Endodermal cell (in vitro differentiated cells): Measurements from ENCODE around the gene WDTC1. TPM values are rescaled to one million over a fixed set of nuclear protein-coding genes. Genes with fewer than 3 reads are reported as not detected.
"Not testable (repeated sequence)": the region's sequence is repeated elsewhere in the genome, so short reads cannot be mapped to it uniquely, and the experiment has no call there.

Experiments
- DNase-seq: peaks from one replicate; pipeline ENCODE4 v3.0.0-alpha.2; 2017
- H3K27ac ChIP-seq: 2 replicates; pipeline ENCODE4 v1.5.1; 2013; ENCODE audit warnings: mild to moderate bottlenecking, low read depth, low read length, moderate library complexity
- H3K27me3 ChIP-seq: 2 replicates; pipeline ENCODE4 v1.6.1; 2013; ENCODE audit warnings: mild to moderate bottlenecking, low read length, moderate library complexity; ENCODE audit not compliant: insufficient read depth, control insufficient read depth, poor library complexity, severe bottlenecking
- H3K36me3 ChIP-seq: 2 replicates; pipeline ENCODE4 v1.7.0; 2013; ENCODE audit warnings: mild to moderate bottlenecking, low read length, moderate library complexity; ENCODE audit not compliant: control insufficient read depth, insufficient read depth
- H3K4me1 ChIP-seq: one replicate; pipeline ENCODE4 v1.7.0; 2013; ENCODE audit warnings: low read length; ENCODE audit not compliant: control insufficient read depth, insufficient read depth
- H3K4me3 ChIP-seq: 2 replicates; pipeline ENCODE4 v1.5.1; 2013; ENCODE audit warnings: mild to moderate bottlenecking, low read length, moderate library complexity
- H3K9ac ChIP-seq: 2 replicates; pipeline ENCODE4 v1.6.1; 2013; ENCODE audit warnings: mild to moderate bottlenecking, low read length, moderate library complexity; ENCODE audit not compliant: poor library complexity, severe bottlenecking; ENCODE audit errors: extremely low read depth
- H3K9me3 ChIP-seq: 2 replicates; pipeline ENCODE4 v1.6.1; 2013; ENCODE audit warnings: mild to moderate bottlenecking, low read length, moderate library complexity; ENCODE audit not compliant: control insufficient read depth
- H3K27ac Mint-ChIP-seq: 2 replicates; pipeline ENCODE4 v1.8.0; 2020; ENCODE audit warnings: mixed read lengths
- H3K27me3 Mint-ChIP-seq: 2 replicates; pipeline ENCODE4 v1.8.0; 2021; ENCODE audit warnings: mild to moderate bottlenecking, mixed read lengths; ENCODE audit not compliant: insufficient read depth
- H3K36me3 Mint-ChIP-seq: 2 replicates; pipeline ENCODE4 v1.8.0; 2020; ENCODE audit warnings: low read depth, mixed read lengths
- H3K4me1 Mint-ChIP-seq: 2 replicates; pipeline ENCODE4 v1.8.0; 2020; ENCODE audit warnings: mixed read lengths
- H3K4me3 Mint-ChIP-seq: 2 replicates; pipeline ENCODE4 v1.8.0; 2020; ENCODE audit warnings: mild to moderate bottlenecking, moderate library complexity, mixed read lengths
- H3K9me3 Mint-ChIP-seq: 2 replicates; pipeline ENCODE4 v1.8.0; 2020; ENCODE audit warnings: mild to moderate bottlenecking, mixed read lengths
- CTCF ChIP-seq: fragments of 200-600 bp; sonication (generic); conservative IDR thresholded peaks from 2 replicates; pipeline ENCODE4 v1.5.0; 2021; ENCODE audit warnings: antibody characterized with exemption, mild to moderate bottlenecking
- WGBS, 2 experiments: methylation state at CpG; one replicate each; pipeline versions ENCODE4 v1.1.5 to v1.1.7; 2013; ENCODE audit warnings: missing lambda C conversion rate in 2 of 2, mixed read lengths in 1 of 2; ENCODE audit not compliant: insufficient coverage in 1 of 2, insufficient read length in 1 of 2; 5-methylcytosine and 5-hydroxymethylcytosine counted together
- total RNA-seq, 2 donors: library from RNA; stranded (reverse); fragmentation: NEBNext Ultra II Directional in 1 of 2; extraction: Animal tissue kit (Norgen Biotek cat#: 25700) in 1 of 2; gene quantifications; 2 replicates in 1 of 2; 3 replicates in 1 of 2; pipeline ENCODE4 v1.2.1, GENCODE V29; 2021

Gene WDTC1
- total RNA-seq, 2 donors from 2014 or later = 34.7 to 41.9 TPM

- Histone ChIP-seq H3K27me3 (no peaks in the 10 kb centered on the region), H3K36me3 (no peaks in the 10 kb centered on the region), H3K9ac (no peak overlapping the region), H3K4me1 (no peaks in the 10 kb centered on the region), H3K4me3 (no peak overlapping the region), H3K9me3 (no peaks in the 10 kb centered on the region), H3K27ac (no peak overlapping the region)
- H3K27me3 Mint-ChIP-seq = peaks cover 2% of the 10 kb centered on the region
- no peaks in the 10 kb centered on the region for H3K9me3 Mint-ChIP-seq
- H3K4me3 Mint-ChIP-seq = no peak overlapping the region
- no peak for DNase-seq
- 91 to 98% methylated on average over 4 of the region's 4 CpGs for WGBS, 2 experiments
- H3K4me1 Mint-ChIP-seq = peaks cover 13% of the 10 kb centered on the region
- no peak overlapping the region for H3K27ac Mint-ChIP-seq
- no peak for TF ChIP-seq CTCF
- no peaks in the 10 kb centered on the region for H3K36me3 Mint-ChIP-seq
Measured at GRCh38 chr1:27237112-27237511, 2.7 kb downstream of the WDTC1 start.

GRCh38 chr1:27238032-27238431 lies 3.6 kb downstream of the WDTC1 start:
- Mint-ChIP-seq H3K27me3 (no peaks in the 10 kb centered on the region), H3K4me3 (no peak overlapping the region)

GRCh38 chr1:27241677-27242076 lies 7.2 kb downstream of the WDTC1 start:
- Histone ChIP-seq H3K4me3 (no peak overlapping the region), H3K27ac (no peak overlapping the region), H3K9me3 (no peaks in the 10 kb centered on the region), H3K36me3 (no peaks in the 10 kb centered on the region), H3K27me3 (no peaks in the 10 kb centered on the region), H3K9ac (no peak overlapping the region), H3K4me1 (no peaks in the 10 kb centered on the region)
- Mint-ChIP-seq H3K4me1 (no peaks in the 10 kb centered on the region), H3K4me3 (no peak overlapping the region), H3K36me3 (peaks cover 9% of the 10 kb centered on the region), H3K27ac (no peak overlapping the region), H3K9me3 (no peaks in the 10 kb centered on the region), H3K27me3 (no peaks in the 10 kb centered on the region)
- WGBS, 2 experiments = 83 to 96% methylated on average over 4 of the region's 4 CpGs
- TF ChIP-seq CTCF = no peak
- DNase-seq = no peak

More at GRCh38 chr1:27238032-27238431, 3.6 kb downstream of the WDTC1 start:
- Mint-ChIP-seq H3K9me3 (no peaks in the 10 kb centered on the region), H3K27ac (no peak overlapping the region), H3K36me3 (no peaks in the 10 kb centered on the region), H3K4me1 (peaks cover 13% of the 10 kb centered on the region)
- Histone ChIP-seq H3K9ac (no peak overlapping the region), H3K4me1 (no peaks in the 10 kb centered on the region), H3K36me3 (no peaks in the 10 kb centered on the region), H3K9me3 (no peaks in the 10 kb centered on the region), H3K27me3 (no peaks in the 10 kb centered on the region), H3K27ac (no peak overlapping the region), H3K4me3 (no peak overlapping the region)
- no peak for DNase-seq
- TF ChIP-seq CTCF = no peak

- H3K4me1 Mint-ChIP-seq, H3K27ac ChIP-seq, H3K36me3 Mint-ChIP-seq, H3K36me3 ChIP-seq, H3K4me3 Mint-ChIP-seq, H3K27me3 Mint-ChIP-seq, H3K9ac ChIP-seq, H3K4me3 ChIP-seq, H3K9me3 Mint-ChIP-seq, H3K27ac Mint-ChIP-seq, H3K9me3 ChIP-seq, DNase-seq, H3K4me1 ChIP-seq, H3K27me3 ChIP-seq: not testable (repeated sequence)
- 95% methylated on average over 5 of the region's 5 CpGs; no CpG with 5 or more reads in 1 of the 2 experiments for WGBS, 2 experiments
Measured at GRCh38 chr1:27243665-27244064, 9.2 kb downstream of the WDTC1 start.
